Esophagus squamous epithelium (tissue), 5 donors: ENCODE data around the gene TMEM121. TPM values are rescaled to one million over a fixed set of nuclear protein-coding genes. Genes with fewer than 3 reads are reported as not detected.
A peak's percentile ranks its signal among the peaks of the same experiment; 100 is the strongest.

Source experiments
- DNase-seq: peaks from one replicate; lab custom pipeline; 2025; lab: John Stamatoyannopoulos, UW
- H3K27ac ChIP-seq, 4 donors: fragments of 200-600 bp; sonication (generic); one replicate each; pipeline ENCODE4 v1.5.1; 2016 to 2019; ENCODE audit warnings: mild to moderate bottlenecking in 1 of 4
- H3K27me3 ChIP-seq, 4 donors: fragments of 200-600 bp; sonication (generic); 1 replicate in 3 of 4; 2 replicates in 1 of 4; pipeline versions ENCODE4 v1.5.1 to v1.6.0; 2017 to 2021; ENCODE audit warnings: antibody characterized with exemption in 1 of 4
- H3K36me3 ChIP-seq, 3 donors: fragments of 200-600 bp; sonication (generic); one replicate each; pipeline ENCODE4 v1.5.1; 2016 to 2019
- H3K4me1 ChIP-seq, 3 donors: fragments of 200-600 bp; sonication (generic); one replicate each; pipeline ENCODE4 v1.5.1; 2017 to 2019
- H3K4me3 ChIP-seq, 4 donors: fragments of 200-600 bp; sonication (generic); 1 replicate in 3 of 4; 2 replicates in 1 of 4; pipeline ENCODE4 v1.5.1; 2016 to 2019; ENCODE audit warnings: mild to moderate bottlenecking in 2 of 4, moderate library complexity in 1 of 4
- H3K9me3 ChIP-seq, 3 donors: fragments of 200-600 bp; sonication (generic); one replicate each; pipeline ENCODE4 v1.5.1; 2016 to 2019
- CTCF ChIP-seq, 6 experiments: fragments of 450-650 bp in 4 of 6; fragments of 200-600 bp in 2 of 6; sonication (generic) in 2 of 6; IDR thresholded peaks; one replicate each; pipeline ENCODE4 v1.5.1; 2016 to 2019; ENCODE audit warnings: antibody characterized with exemption in 6 of 6, mild to moderate bottlenecking in 4 of 6, moderate library complexity in 4 of 6
- POLR2A ChIP-seq, 4 donors: fragments of 450-650 bp; IDR thresholded peaks; one replicate each; pipeline ENCODE4 v1.6.1; 2017; ENCODE audit warnings: antibody characterized with exemption in 4 of 4, mild to moderate bottlenecking in 4 of 4, moderate library complexity in 3 of 4
- WGBS, 2 donors: methylation state at CpG; one replicate each; pipeline ENCODE4 v1.1.5; 2018; 5-methylcytosine and 5-hydroxymethylcytosine counted together
- intact Hi-C: fragments of 100-400 bp; cut with DNase I; formaldehyde crosslinking; loops from one replicate; pipeline ENCODE4 v1.15.0; 2022
- total RNA-seq, 4 donors: library from RNA; depleted of rRNA; stranded (reverse); fragments of >200 nt; gene quantifications; one replicate each; pipeline ENCODE4 v1.1.0, GENCODE V29; 2016
- donor health status: DM: yes; HTN: yes; CAD: no.

Gene TMEM121
- 1 to 10 TPM in 3 of 4 donors, under 1 TPM in 1; 0.61 to 2.1 (median 1.6) TPM for total RNA-seq

- TF ChIP-seq CTCF (IDR thresholded peaks at IDR 0.05): no peak
- no peak for TF ChIP-seq POLR2A (IDR thresholded peaks at IDR 0.05)
- no peak for DNase-seq
- H3K4me3 ChIP-seq: peak within 1 kb of the TSS; percentile 35 to 81 (median 54)
- peaks cover 19 to 40% (median 27%) of the 10 kb centered on the region in 3 donors for H3K4me1 ChIP-seq
- intact Hi-C loops: loop anchor here (5.0 kb wide), 1 partner anchor 159 kb away; no protein-coding TSS in a partner anchor
- H3K27me3 ChIP-seq: peaks cover 0 to 61% (median 9%) of the 10 kb centered on the region in 4 donors
- no CpG with 5 or more reads among the region's 88 CpGs for WGBS, 2 donors
- peak within 1 kb of the TSS in 3 of 4 donors; percentile 30 to 70 (median 52) for H3K27ac ChIP-seq
- no peaks in the 10 kb centered on the region for H3K9me3 ChIP-seq
- no peaks in the 10 kb centered on the region for H3K36me3 ChIP-seq
Observed at GRCh38 chr14:105525861-105526775, at the start of gene TMEM121. Gene TMEM121, plus strand, starts transcription at chr14:105526583. Its CDS starts 2,252 bp downstream, at chr14:105528835.

- intact Hi-C loops: no loop called here
- peaks cover 0 to 30% (median 0%) of the 10 kb centered on the region in 4 donors for H3K27me3 ChIP-seq
- H3K27ac ChIP-seq: peak overlapping the region; percentile 81 to 95 (median 87)
- DNase-seq: no peak
- TF ChIP-seq CTCF (IDR thresholded peaks at IDR 0.05) (no peak), POLR2A (IDR thresholded peaks at IDR 0.05) (no peak)
- peaks cover 68 to 96% (median 76%) of the 10 kb centered on the region in 3 donors for H3K4me1 ChIP-seq
- no peaks in the 10 kb centered on the region for H3K9me3 ChIP-seq
- 41 to 42% methylated on average over 3 to 10 of the region's 16 CpGs for WGBS, 2 donors
- H3K4me3 ChIP-seq: peak overlapping the region; percentile 60 to 86 (median 75)
- H3K36me3 ChIP-seq: peaks cover 0 to 19% (median 0%) of the 10 kb centered on the region in 3 donors
Observed at GRCh38 chr14:105476831-105477659, 49.3 kb upstream of the TMEM121 start.

- Histone ChIP-seq H3K27me3 (peaks cover 0 to 30% (median 0%) of the 10 kb centered on the region in 4 donors), H3K4me1 (peaks cover 68 to 96% (median 77%) of the 10 kb centered on the region in 3 donors), H3K9me3 (no peaks in the 10 kb centered on the region), H3K4me3 (peak overlapping the region in 1 of 4 donors; percentile 79), H3K36me3 (peaks cover 0 to 19% (median 0%) of the 10 kb centered on the region in 3 donors), H3K27ac (peak overlapping the region in 2 of 4 donors; percentile 90 to 95)
- peak; percentile 35 for DNase-seq
- WGBS, 2 donors: 65% methylated on average over 5 to 11 of the region's 56 CpGs
- intact Hi-C loops: no loop called here
- TF ChIP-seq POLR2A (IDR thresholded peaks at IDR 0.05) (no peak), CTCF (IDR thresholded peaks at IDR 0.05) (no peak)
Observed at GRCh38 chr14:105477660-105478397, 48.6 kb upstream of the TMEM121 start.

- intact Hi-C loops: no loop called here
- TF ChIP-seq CTCF (IDR thresholded peaks at IDR 0.05): no peak
- no peak for TF ChIP-seq POLR2A (IDR thresholded peaks at IDR 0.05)
- Histone ChIP-seq H3K9me3 (no peaks in the 10 kb centered on the region), H3K4me1 (peaks cover 68 to 96% (median 77%) of the 10 kb centered on the region in 3 donors), H3K27me3 (peaks cover 0 to 30% (median 0%) of the 10 kb centered on the region in 4 donors), H3K36me3 (peaks cover 0 to 19% (median 0%) of the 10 kb centered on the region in 3 donors), H3K27ac (peak overlapping the region in 2 of 4 donors; percentile 17 to 21), H3K4me3 (no peak overlapping the region)
- WGBS, 2 donors: 80% methylated on average over 3 of the region's 81 CpGs; no CpG with 5 or more reads in 1 of the 2 donors
- no peak for DNase-seq
Observed at GRCh38 chr14:105478398-105479251, 47.8 kb upstream of the TMEM121 start.
